Lower lobe of right lung (tissue), 2 donors: ENCODE measurements around the gene GALNS. TPM values are rescaled to one million over a fixed set of nuclear protein-coding genes. Genes with fewer than 3 reads are reported as not detected.

ENCODE experiments used
- ATAC-seq, 2 donors: fragments of 200-7000 bp; cut with Tn5 transposase; one replicate each; pipeline ENCODE4 v1.9.1; 2020 to 2022; ENCODE audit warnings: mild to moderate bottlenecking in 2 of 2, moderate library complexity in 2 of 2
- DNase-seq: peaks from one replicate; pipeline ENCODE4 v3.0.0-alpha.2; 2020
- H3K27ac ChIP-seq: fragments of 200-600 bp; one replicate; pipeline ENCODE4 v1.8.0; 2022
- H3K27me3 ChIP-seq: fragments of 200-600 bp; one replicate; pipeline ENCODE4 v1.8.0; 2022; ENCODE audit warnings: low read depth
- H3K36me3 ChIP-seq: fragments of 200-600 bp; one replicate; pipeline ENCODE4 v1.8.0; 2022; ENCODE audit warnings: mild to moderate bottlenecking
- H3K4me1 ChIP-seq: fragments of 200-600 bp; one replicate; pipeline ENCODE4 v1.8.0; 2022
- H3K4me3 ChIP-seq: fragments of 200-600 bp; one replicate; pipeline ENCODE4 v1.8.0; 2022; ENCODE audit warnings: mild to moderate bottlenecking
- H3K9me3 ChIP-seq: fragments of 200-600 bp; one replicate; pipeline ENCODE4 v1.8.0; 2022
- CTCF ChIP-seq: fragments of 200-600 bp; IDR thresholded peaks from one replicate; pipeline ENCODE4 v1.8.0; 2022; ENCODE audit warnings: antibody characterized with exemption, mild to moderate bottlenecking
- intact Hi-C: fragments of 100-400 bp; cut with DNase I; formaldehyde crosslinking; loops from one replicate; pipeline ENCODE4 v1.11.0; 2022
- total RNA-seq: library from RNA; stranded (reverse); fragmentation: NEBNext Ultra II Directional; extraction: Animal tissue kit (Norgen Biotek cat#: 25700); gene quantifications from one replicate; pipeline ENCODE4 v1.2.1, GENCODE V29; 2021
- donor health status: DM: no; HTN: yes; CAD: no; lungs with severe emphysema.

Gene GALNS
- total RNA-seq, 1 donor from 2014 or later: 48.5 TPM

- intact Hi-C loops: no loop called here
- Histone ChIP-seq H3K27me3 (no peaks in the 10 kb centered on the region), H3K27ac (no peak overlapping the region), H3K36me3 (peaks cover 21% of the 10 kb centered on the region), H3K9me3 (no peaks in the 10 kb centered on the region), H3K4me3 (no peak overlapping the region), H3K4me1 (no peaks in the 10 kb centered on the region)
- ATAC-seq (no peak), DNase-seq (no peak)
- TF ChIP-seq CTCF: no peak
Measured at GRCh38 chr16:88902744-88903143, 46.0 kb upstream of the GALNS start.

GRCh38 chr16:88901718-88902337, 45.1 kb upstream of the GALNS start:
- no peak overlapping the region for H3K4me3 ChIP-seq
- no peak for TF ChIP-seq CTCF
- no peak for DNase-seq
- intact Hi-C loops: no loop called here
- H3K4me1 ChIP-seq: no peaks in the 10 kb centered on the region
- H3K27ac ChIP-seq: peak overlapping the region; percentile 70
- H3K27me3 ChIP-seq: no peaks in the 10 kb centered on the region
- peaks cover 30% of the 10 kb centered on the region for H3K36me3 ChIP-seq
- no peak for ATAC-seq
- H3K9me3 ChIP-seq: no peaks in the 10 kb centered on the region

GRCh38 chr16:88900662-88901052, 43.9 kb upstream of the GALNS start:
- no peak for TF ChIP-seq CTCF
- no peak overlapping the region for H3K4me3 ChIP-seq
- H3K9me3 ChIP-seq: no peaks in the 10 kb centered on the region
- H3K36me3 ChIP-seq: peaks cover 36% of the 10 kb centered on the region
- ATAC-seq (peak; percentile 29 to 39), DNase-seq (peak; percentile 65)
- H3K27me3 ChIP-seq: no peaks in the 10 kb centered on the region
- intact Hi-C loops: no loop called here
- H3K27ac ChIP-seq: peak overlapping the region; percentile 70
- no peaks in the 10 kb centered on the region for H3K4me1 ChIP-seq

- TF ChIP-seq CTCF: no peak
- Histone ChIP-seq H3K9me3 (no peaks in the 10 kb centered on the region), H3K4me3 (no peak overlapping the region), H3K4me1 (no peaks in the 10 kb centered on the region), H3K27ac (peak overlapping the region; percentile 60), H3K27me3 (no peaks in the 10 kb centered on the region), H3K36me3 (peaks cover 36% of the 10 kb centered on the region)
- intact Hi-C loops: no loop called here
- ATAC-seq (no peak), DNase-seq (no peak)
Measured at GRCh38 chr16:88899901-88900661, 43.3 kb upstream of the GALNS start.

GRCh38 chr16:88897696-88898425, 41.1 kb upstream of the GALNS start:
- no peak overlapping the region for H3K4me3 ChIP-seq
- H3K9me3 ChIP-seq: no peaks in the 10 kb centered on the region
- no peaks in the 10 kb centered on the region for H3K4me1 ChIP-seq
- no peak overlapping the region for H3K27ac ChIP-seq
- no peak for TF ChIP-seq CTCF
- H3K27me3 ChIP-seq: no peaks in the 10 kb centered on the region
- no peak for DNase-seq
- ATAC-seq: no peak
- peaks cover 36% of the 10 kb centered on the region for H3K36me3 ChIP-seq
- intact Hi-C loops: no loop called here
